Omental fat pad (tissue), 4 donors: ENCODE results near the gene FSTL5. TPM values are rescaled to one million over a fixed set of nuclear protein-coding genes. Genes with fewer than 3 reads are reported as not detected.

Experiments used
- ATAC-seq: fragments of 150-250 bp; one replicate; pipeline ENCODE4 v1.9.1; 2016; ENCODE audit warnings: mild to moderate bottlenecking, moderate library complexity; ENCODE audit not compliant: low FRiP score
- DNase-seq: peaks from one replicate; pipeline ENCODE4 v3.0.0-alpha.2; 2019; ENCODE audit warnings: low spot score
- CTCF ChIP-seq, 3 donors: fragments of 450-650 bp; IDR thresholded peaks; one replicate each; pipeline ENCODE4 v1.5.1; 2016 to 2017; ENCODE audit warnings: antibody characterized with exemption in 3 of 3, mild to moderate bottlenecking in 3 of 3, moderate library complexity in 2 of 3
- total RNA-seq, 4 donors: library from RNA; depleted of rRNA; stranded (reverse); fragments of >200 nt; gene quantifications; one replicate each; pipeline ENCODE4 v1.1.0, GENCODE V29; 2016

FSTL5 gene
- total RNA-seq, 4 donors from 2014 or later = not detected

GRCh38 chr4:161728929-161729328 lies 434.9 kb downstream of the FSTL5 start:
- no peak for TF ChIP-seq CTCF (IDR thresholded peaks at IDR 0.05)
- no peak for ATAC-seq

GRCh38 chr4:161721947-161722346 lies 441.9 kb downstream of the FSTL5 start:
- ATAC-seq (no peak), DNase-seq (no peak)
- TF ChIP-seq CTCF (IDR thresholded peaks at IDR 0.05) = no peak

More at GRCh38 chr4:161728929-161729328, 434.9 kb downstream of the FSTL5 start:
- no peak for DNase-seq

- ATAC-seq = no peak
- DNase-seq = no peak
- no peak for TF ChIP-seq CTCF (IDR thresholded peaks at IDR 0.05)
These were observed 446.7 kb downstream of the FSTL5 start for GRCh38 chr4:161717084-161717483.

GRCh38 chr4:161714931-161715330 lies 448.9 kb downstream of the FSTL5 start:
- TF ChIP-seq CTCF (IDR thresholded peaks at IDR 0.05) = no peak
- ATAC-seq (no peak), DNase-seq (no peak)

GRCh38 chr4:161714022-161714751 lies 449.6 kb downstream of the FSTL5 start:
- ATAC-seq = no peak

GRCh38 chr4:161704653-161705052 lies 459.1 kb downstream of the FSTL5 start:
- ATAC-seq (no peak), DNase-seq (no peak)
- no peak for TF ChIP-seq CTCF (IDR thresholded peaks at IDR 0.05)

More at GRCh38 chr4:161714022-161714751, 449.6 kb downstream of the FSTL5 start:
- no peak for DNase-seq
- no peak for TF ChIP-seq CTCF (IDR thresholded peaks at IDR 0.05)

GRCh38 chr4:161704040-161704439 lies 459.8 kb downstream of the FSTL5 start:
- DNase-seq (no peak), ATAC-seq (no peak)
- TF ChIP-seq CTCF (IDR thresholded peaks at IDR 0.05) = no peak
